Esophagus muscularis mucosa (tissue), 4 donors: ENCODE measurements around the gene LBX1.

Source experiments
- EP300 ChIP-seq: sonication (generic); formaldehyde crosslinking; IDR thresholded peaks from one replicate; pipeline ENCODE4 v1.6.1; 2017; ENCODE audit warnings: antibody characterized with exemption
- POLR2A ChIP-seq: fragments of 450-650 bp; IDR thresholded peaks from one replicate; pipeline ENCODE4 v1.6.1; 2017; ENCODE audit warnings: antibody characterized with exemption, moderate library complexity, mild to moderate bottlenecking, low read depth
- POLR2AphosphoS5 ChIP-seq, 2 donors: sonication (generic); formaldehyde crosslinking; IDR thresholded peaks; one replicate each; pipeline ENCODE4 v1.6.1; 2017; ENCODE audit warnings: antibody characterized with exemption in 2 of 2
- TF ChIP-seq, protein P1 (sequence below), 3 experiments: fragments of 200-600 bp in 2 of 3; fragments of 450-650 bp in 1 of 3; sonication (generic) in 2 of 3; IDR thresholded peaks; one replicate each; pipeline ENCODE4 v1.5.1; 2017 to 2019; ENCODE audit warnings: antibody characterized with exemption in 3 of 3, mild to moderate bottlenecking in 2 of 3, moderate library complexity in 1 of 3

DNA sequence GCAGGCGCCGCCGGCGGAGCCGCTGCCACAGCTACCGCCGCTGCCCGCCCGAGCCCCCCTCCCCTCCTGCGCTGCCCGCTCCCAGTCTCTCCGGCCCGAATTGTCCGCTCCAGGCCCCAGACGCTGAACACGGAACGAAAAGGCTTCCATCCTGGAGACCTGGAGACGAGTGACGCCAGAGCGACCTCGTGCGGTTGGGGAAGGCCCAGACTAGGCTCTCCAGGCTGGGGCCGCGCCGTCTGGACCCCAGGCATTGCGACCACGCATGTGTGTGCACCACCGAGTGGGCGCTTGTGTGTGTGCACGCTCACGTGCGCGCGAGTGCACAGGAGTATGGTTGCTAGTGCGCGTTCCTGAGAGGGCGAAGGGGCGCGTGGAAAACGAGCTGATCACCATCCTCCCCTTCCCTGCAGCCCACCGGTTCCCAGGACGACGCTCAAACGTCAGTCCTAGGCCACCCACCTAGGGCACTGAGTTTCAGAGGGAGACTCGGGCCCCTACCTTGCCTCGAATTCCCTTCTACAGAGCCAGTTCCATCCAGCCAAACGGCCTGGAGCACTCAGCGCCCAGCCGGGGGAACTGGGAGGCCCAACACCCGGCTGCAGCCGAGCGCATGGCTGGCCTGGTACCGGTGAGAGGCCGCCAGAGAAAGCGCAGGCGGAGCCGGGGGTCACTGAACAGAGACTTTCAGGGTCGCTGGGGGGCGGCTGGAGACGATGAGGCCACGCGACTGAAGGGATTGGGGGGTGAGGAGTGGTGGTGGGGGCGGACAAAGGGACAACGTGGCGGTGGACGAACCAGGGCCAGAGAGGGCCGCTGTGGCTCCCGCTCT lies 11.6 kb downstream of the LBX1 start:
- TF ChIP-seq, protein P1, sequence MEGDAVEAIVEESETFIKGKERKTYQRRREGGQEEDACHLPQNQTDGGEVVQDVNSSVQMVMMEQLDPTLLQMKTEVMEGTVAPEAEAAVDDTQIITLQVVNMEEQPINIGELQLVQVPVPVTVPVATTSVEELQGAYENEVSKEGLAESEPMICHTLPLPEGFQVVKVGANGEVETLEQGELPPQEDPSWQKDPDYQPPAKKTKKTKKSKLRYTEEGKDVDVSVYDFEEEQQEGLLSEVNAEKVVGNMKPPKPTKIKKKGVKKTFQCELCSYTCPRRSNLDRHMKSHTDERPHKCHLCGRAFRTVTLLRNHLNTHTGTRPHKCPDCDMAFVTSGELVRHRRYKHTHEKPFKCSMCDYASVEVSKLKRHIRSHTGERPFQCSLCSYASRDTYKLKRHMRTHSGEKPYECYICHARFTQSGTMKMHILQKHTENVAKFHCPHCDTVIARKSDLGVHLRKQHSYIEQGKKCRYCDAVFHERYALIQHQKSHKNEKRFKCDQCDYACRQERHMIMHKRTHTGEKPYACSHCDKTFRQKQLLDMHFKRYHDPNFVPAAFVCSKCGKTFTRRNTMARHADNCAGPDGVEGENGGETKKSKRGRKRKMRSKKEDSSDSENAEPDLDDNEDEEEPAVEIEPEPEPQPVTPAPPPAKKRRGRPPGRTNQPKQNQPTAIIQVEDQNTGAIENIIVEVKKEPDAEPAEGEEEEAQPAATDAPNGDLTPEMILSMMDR (IDR thresholded peaks at IDR 0.05) = peak in 1 of 3 experiments; percentile 9
- TF ChIP-seq POLR2A = no peak
- no peak for TF ChIP-seq POLR2AphosphoS5 (IDR thresholded peaks at IDR 0.05)
- no peak for TF ChIP-seq EP300
